ENCODE results near the gene SUSD1.

Gene SUSD1

DNA sequence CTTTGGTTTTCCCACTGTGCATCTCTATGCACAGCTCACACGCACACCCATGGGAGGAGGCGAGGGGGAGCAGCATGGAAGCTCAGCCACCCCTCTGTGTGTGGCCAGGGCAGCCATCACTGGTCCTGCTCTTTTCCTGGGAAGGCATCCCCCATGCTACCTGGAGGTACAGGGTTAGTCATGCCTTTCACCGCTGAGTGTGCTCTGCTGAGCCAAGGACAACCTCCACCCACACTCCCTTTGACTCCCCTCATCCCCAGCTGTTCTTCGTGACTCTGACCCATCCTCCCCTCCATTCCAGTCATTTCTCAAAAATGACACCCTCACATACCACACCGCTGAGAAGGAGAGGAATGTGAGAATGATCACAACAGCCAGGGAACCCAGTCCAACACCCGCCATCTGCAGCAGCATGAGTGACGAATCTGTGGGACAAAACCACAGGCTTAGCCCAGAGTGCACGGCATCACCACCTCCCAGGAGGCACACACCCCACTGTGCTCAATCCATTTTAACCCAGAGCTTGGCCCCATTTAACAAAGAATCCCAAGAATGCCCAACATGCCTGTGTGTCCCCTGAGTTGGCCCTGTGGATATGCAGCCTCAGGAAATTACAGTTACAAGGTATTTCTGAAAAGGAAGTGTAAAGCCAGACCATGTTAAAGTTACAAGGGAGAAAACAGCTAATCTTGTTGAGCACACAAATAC, 133.4 kb downstream of the SUSD1 start:
- H3K4me3 Mint-ChIP-seq = no peak overlapping the region
- no peaks in the 10 kb centered on the region for H3K27me3 Mint-ChIP-seq
- peaks cover 35% of the 10 kb centered on the region for H3K4me1 Mint-ChIP-seq
- no peak overlapping the region for H3K27ac Mint-ChIP-seq
- peaks cover 11% of the 10 kb centered on the region for H3K36me3 Mint-ChIP-seq
- H3K9me3 Mint-ChIP-seq = no peaks in the 10 kb centered on the region

DNA sequence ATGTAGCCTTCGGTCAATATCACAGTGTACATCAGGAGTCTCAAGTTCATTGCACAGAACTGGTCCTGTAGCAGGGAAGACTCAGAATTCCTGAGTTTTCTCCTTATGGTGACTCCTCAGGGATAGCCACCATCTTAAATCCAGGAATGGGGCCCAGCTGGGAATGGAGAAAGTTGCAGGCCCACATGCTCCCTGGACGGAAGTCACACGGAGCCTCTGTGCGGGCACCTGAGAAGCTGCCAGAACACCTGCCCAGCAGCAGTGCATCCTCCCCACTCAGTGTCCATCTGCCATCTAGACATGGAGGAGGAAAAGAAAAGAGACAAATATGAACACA, 133.9 kb downstream of the SUSD1 start:
- Mint-ChIP-seq H3K27ac (no peak overlapping the region), H3K9me3 (no peaks in the 10 kb centered on the region), H3K4me3 (no peak overlapping the region), H3K4me1 (peaks cover 35% of the 10 kb centered on the region), H3K27me3 (no peaks in the 10 kb centered on the region), H3K36me3 (peaks cover 11% of the 10 kb centered on the region)

GRCh38 chr9:112038017-112038408, 137.1 kb downstream of the SUSD1 start:
- H3K9me3 Mint-ChIP-seq = no peaks in the 10 kb centered on the region
- peaks cover 11% of the 10 kb centered on the region for H3K36me3 Mint-ChIP-seq
- H3K27ac Mint-ChIP-seq = no peak overlapping the region
- peaks cover 54% of the 10 kb centered on the region for H3K4me1 Mint-ChIP-seq
- H3K27me3 Mint-ChIP-seq = no peaks in the 10 kb centered on the region
- peak overlapping the region; percentile 31 for H3K4me3 Mint-ChIP-seq

DNA sequence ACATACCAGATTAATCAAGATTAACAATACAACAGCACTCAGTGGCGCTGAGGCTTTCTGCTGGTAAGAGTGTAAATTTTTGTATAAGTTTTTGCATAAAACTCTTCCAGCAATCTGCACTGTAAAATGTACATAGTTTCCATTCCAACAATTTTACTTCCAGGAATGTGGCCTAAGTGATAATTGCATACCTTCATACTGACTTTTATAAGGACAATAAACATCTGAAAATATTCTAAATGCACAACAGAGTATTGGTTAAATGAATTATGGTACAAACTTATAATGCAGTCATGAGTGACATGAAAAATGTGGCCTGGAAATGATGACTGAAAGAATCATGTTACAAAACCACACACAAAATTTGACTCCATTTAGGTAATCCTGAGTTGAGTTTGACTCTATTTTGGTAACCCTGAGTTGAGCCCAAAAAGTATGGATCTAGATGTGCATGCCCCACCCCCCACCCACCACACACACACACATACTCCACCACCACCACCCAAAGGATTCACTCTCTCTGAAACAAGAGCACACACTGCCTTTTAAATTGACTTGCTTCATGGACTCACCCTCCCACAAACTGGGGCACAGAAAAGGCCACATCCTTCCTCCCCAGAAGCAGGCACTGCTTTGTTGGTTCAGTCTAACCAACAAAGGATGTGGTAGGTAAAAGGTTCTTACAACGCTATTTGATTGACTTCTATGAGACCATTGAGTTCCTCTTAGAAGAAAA, 137.6 kb downstream of the SUSD1 start:
- Mint-ChIP-seq H3K27ac (peak overlapping the region; percentile 70), H3K9me3 (no peaks in the 10 kb centered on the region), H3K4me3 (peak overlapping the region; percentile 31), H3K36me3 (peaks cover 11% of the 10 kb centered on the region), H3K4me1 (peaks cover 55% of the 10 kb centered on the region), H3K27me3 (no peaks in the 10 kb centered on the region)

DNA sequence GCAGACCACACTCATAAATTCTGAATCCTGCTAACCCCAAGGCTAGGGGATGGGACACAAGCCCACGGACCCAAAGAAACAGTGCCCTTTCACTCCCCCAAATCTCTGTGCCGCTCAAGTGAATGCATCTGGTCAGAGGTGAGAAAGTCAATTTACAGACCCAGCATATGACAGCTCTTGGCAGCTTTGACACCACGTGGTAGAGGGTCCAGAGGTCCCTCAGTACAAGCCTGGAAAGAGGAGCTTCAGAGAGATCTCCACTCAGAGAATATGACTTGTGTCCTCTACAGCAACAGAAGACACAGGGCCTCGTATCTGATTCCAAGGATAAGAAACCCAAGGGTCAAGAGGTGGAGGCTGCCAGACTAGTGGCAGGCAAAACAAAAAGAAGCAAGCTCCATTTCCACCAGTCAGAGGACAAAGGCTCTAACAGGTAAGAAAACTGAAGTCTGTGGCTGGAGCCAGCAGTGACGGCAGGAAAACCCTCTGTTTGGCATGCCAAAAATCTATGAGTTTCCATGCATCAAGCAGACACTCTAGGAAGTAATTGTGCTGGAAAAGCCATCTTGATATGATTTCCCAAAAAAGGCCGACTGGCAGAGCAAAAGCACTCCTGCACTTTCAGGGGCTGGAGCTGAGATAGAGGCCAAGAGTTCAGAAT, 139.8 kb downstream of the SUSD1 start:
- Mint-ChIP-seq H3K27me3 (no peaks in the 10 kb centered on the region), H3K9me3 (no peaks in the 10 kb centered on the region), H3K27ac (no peak overlapping the region), H3K4me1 (peaks cover 58% of the 10 kb centered on the region), H3K36me3 (no peaks in the 10 kb centered on the region), H3K4me3 (no peak overlapping the region)

GRCh38 chr9:112034216-112034611, 140.9 kb downstream of the SUSD1 start:
- peaks cover 61% of the 10 kb centered on the region for H3K4me1 Mint-ChIP-seq

DNA sequence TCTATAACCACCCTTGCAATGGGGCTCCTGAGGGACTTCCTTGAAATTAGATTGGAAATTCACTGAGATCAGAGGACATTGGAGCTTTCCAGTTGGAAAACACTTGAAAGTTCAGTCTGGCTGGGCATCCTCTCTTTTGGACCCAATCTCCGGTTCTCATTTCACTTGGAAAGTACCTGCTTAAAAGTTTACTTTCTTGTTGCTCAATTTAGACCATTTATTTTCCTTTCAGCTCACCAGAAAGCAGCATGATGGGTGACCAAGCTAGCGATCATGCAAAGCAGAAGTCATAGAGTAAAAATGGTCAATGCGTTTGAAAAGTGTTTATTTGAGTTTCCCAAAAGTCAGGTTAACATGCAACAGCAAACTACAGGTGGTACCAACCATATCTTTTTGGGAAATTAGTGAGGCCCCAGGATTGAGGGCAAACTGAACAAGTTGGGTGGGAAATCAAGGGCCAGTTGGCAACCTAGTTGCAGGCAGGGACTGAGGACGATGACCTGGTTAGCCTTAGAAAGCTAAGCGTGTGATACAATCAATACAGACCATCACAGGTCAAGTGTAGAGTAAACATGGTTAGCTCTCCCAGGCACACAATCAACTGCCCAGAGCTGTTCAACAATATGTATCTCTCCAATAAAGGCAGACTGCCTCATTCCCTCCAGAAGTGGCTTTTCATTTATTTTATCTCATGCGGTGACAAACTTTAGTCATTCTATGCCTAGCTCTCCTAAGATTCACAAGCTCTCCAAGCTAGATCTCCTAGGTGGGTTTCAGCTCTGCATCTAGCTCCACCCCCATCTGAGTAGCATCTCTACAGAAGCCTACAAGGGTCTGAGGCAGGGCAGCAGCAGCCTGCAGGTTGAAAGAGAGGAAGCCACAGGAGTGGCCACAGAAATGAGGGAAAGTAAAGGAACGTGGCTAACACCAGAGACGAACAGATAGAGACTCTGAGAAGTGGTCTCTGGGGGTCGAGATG, 141.6 kb downstream of the SUSD1 start:
- Mint-ChIP-seq H3K27me3 (no peaks in the 10 kb centered on the region), H3K4me1 (peaks cover 55% of the 10 kb centered on the region), H3K36me3 (no peaks in the 10 kb centered on the region), H3K27ac (no peak overlapping the region), H3K9me3 (no peaks in the 10 kb centered on the region), H3K4me3 (no peak overlapping the region)

More at GRCh38 chr9:112034216-112034611, 140.9 kb downstream of the SUSD1 start:
- H3K36me3 Mint-ChIP-seq = no peaks in the 10 kb centered on the region
- H3K9me3 Mint-ChIP-seq = no peaks in the 10 kb centered on the region
- H3K4me3 Mint-ChIP-seq = no peak overlapping the region
- no peak overlapping the region for H3K27ac Mint-ChIP-seq
- no peaks in the 10 kb centered on the region for H3K27me3 Mint-ChIP-seq

DNA sequence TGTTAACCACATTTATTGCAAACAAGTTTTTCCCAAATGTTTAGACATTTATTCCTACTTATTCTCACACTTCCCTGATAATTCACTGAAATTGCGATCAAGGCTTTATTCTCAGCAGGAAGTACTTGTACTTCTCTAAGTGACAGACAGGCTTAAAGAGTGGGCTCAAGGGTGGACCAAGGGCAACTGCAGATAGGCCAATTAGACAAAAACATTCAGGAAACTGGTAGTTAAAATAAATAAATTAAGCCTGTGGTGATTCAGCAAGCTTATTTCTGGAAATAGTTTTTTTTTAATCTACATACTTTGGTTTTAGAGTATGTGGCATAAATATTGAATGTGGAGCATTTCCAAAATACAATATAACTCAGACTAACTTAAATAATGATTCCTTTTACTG, 142.4 kb downstream of the SUSD1 start:
- H3K4me1 Mint-ChIP-seq = peaks cover 47% of the 10 kb centered on the region
- H3K4me3 Mint-ChIP-seq = no peak overlapping the region
- H3K27me3 Mint-ChIP-seq = no peaks in the 10 kb centered on the region
- H3K9me3 Mint-ChIP-seq = no peaks in the 10 kb centered on the region
- H3K36me3 Mint-ChIP-seq = no peaks in the 10 kb centered on the region
- no peak overlapping the region for H3K27ac Mint-ChIP-seq

- no peak overlapping the region for H3K27ac Mint-ChIP-seq
- no peaks in the 10 kb centered on the region for H3K9me3 Mint-ChIP-seq
- H3K36me3 Mint-ChIP-seq = no peaks in the 10 kb centered on the region
- H3K27me3 Mint-ChIP-seq = no peaks in the 10 kb centered on the region
- peaks cover 40% of the 10 kb centered on the region for H3K4me1 Mint-ChIP-seq
- no peak overlapping the region for H3K4me3 Mint-ChIP-seq
Measured at GRCh38 chr9:112032009-112032408, 143.1 kb downstream of the SUSD1 start.

DNA sequence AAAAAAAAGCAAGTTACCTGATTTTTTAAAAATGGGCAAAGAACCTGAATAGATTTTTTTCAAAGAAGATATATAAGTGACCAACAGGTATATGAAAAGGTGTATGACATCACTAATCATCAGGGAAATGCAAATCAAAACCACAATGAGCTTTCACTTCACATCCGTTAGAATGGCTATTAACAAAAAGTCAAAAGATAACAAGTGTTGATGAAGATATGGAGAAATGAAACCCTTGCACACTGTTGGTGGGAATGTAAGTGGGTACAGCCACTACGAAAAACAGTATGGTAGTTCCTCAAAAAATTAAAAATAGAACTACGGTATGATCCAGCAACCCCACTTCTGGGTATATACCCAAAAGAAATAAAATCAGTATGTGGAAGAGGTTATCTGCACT, 143.7 kb downstream of the SUSD1 start:
- Mint-ChIP-seq H3K27me3 (no peaks in the 10 kb centered on the region), H3K9me3 (no peaks in the 10 kb centered on the region), H3K27ac (no peak overlapping the region), H3K4me1 (peaks cover 37% of the 10 kb centered on the region), H3K4me3 (no peak overlapping the region), H3K36me3 (no peaks in the 10 kb centered on the region)

- H3K27me3 Mint-ChIP-seq = peaks cover 4% of the 10 kb centered on the region
- H3K9me3 Mint-ChIP-seq = peaks cover 5% of the 10 kb centered on the region
- no peak overlapping the region for H3K27ac Mint-ChIP-seq
- H3K4me1 Mint-ChIP-seq = peaks cover 29% of the 10 kb centered on the region
- H3K4me3 Mint-ChIP-seq = no peak overlapping the region
- no peaks in the 10 kb centered on the region for H3K36me3 Mint-ChIP-seq
Measured at GRCh38 chr9:112029921-112030444, 145.1 kb downstream of the SUSD1 start.

DNA sequence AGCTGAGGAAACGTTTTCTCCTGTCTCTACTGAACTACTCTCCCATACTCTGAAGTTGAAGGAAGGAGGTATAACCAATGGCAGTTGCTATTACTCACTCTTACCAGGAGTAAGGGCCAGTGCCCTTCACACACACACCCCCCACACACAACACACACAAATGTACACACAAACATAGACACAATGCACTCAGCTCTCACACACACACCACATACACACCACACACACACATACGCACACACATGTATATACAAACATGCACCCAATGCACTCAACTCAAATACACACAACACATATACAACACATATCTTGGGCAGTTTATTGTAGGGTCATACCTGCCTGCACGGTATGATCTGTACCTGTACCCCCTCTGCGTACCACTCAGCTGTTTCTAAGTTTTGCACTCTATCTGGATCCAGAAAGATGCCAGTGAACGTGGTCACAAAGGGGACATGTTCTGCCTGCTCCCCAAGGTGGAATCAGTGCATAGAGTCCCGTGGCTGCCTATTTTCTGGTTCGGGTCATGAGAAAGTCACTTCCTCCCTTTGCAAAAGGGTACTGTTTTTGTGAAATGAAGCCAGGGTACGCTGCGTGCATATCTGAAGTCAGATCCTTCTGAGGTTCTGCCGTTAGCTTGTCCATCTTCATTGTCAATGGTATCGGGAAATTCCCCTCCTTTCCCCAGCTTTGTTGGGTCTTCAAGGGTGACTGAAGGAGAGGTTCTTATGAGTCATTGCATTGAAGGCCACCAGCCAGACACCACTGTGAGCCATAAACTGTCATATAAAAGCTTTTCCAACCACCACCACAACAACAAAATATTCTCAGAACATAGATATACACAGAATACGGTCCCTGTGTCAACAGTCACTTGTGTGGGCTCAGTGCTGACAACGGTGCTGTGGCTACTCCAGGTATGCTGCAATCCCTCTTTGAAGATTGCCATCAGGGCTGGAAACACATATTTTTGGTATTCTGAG, 146.6 kb downstream of the SUSD1 start:
- no peak overlapping the region for H3K27ac Mint-ChIP-seq

GRCh38 chr9:112025850-112026249, 149.2 kb downstream of the SUSD1 start:
- Mint-ChIP-seq H3K4me3 (no peak overlapping the region), H3K27ac (no peak overlapping the region), H3K4me1 (peaks cover 10% of the 10 kb centered on the region), H3K9me3 (peaks cover 5% of the 10 kb centered on the region), H3K36me3 (no peaks in the 10 kb centered on the region), H3K27me3 (peaks cover 4% of the 10 kb centered on the region)

More for the DNA sequence above, 146.6 kb downstream of the SUSD1 start:
- H3K9me3 Mint-ChIP-seq = peaks cover 5% of the 10 kb centered on the region
- no peaks in the 10 kb centered on the region for H3K36me3 Mint-ChIP-seq
- H3K4me1 Mint-ChIP-seq = peaks cover 18% of the 10 kb centered on the region
- no peak overlapping the region for H3K4me3 Mint-ChIP-seq
- H3K27me3 Mint-ChIP-seq = peaks cover 4% of the 10 kb centered on the region

DNA sequence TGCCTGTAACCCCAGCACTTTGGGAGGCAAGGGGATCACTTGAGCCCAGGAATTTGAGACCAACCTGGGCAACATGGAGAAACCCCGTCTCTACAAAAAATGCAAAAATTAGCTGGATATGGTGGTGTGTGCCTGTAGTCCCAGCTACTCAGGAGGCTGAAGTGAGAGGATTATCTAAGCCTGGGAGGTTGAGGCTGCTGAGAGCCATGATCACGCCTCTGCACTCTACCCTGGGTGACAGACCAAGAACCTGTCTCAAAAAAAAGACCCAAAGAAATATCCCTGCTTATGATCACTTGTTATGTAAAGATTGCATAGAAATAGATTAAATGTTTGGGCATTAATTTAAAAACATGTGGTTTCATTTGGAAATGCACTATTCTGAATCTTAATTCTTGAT, 153.4 kb downstream of the SUSD1 start:
- Mint-ChIP-seq H3K27me3 (peaks cover 4% of the 10 kb centered on the region), H3K4me3 (no peak overlapping the region), H3K9me3 (peaks cover 5% of the 10 kb centered on the region), H3K27ac (no peak overlapping the region), H3K36me3 (no peaks in the 10 kb centered on the region), H3K4me1 (peaks cover 5% of the 10 kb centered on the region)

Data from activated naive CD4-positive, alpha-beta T cell treated with anti-CD3 and anti-CD28 coated beads, Interleukin-2, amount 50 U/mL, for 24 hours (primary cell).